HepG2 (cell line): ENCODE measurements around the gene IFI35. TPM values are rescaled to one million over a fixed set of nuclear protein-coding genes. Genes with fewer than 3 reads are reported as not detected.

Experiments
- AHR ChIP-seq: IDR thresholded peaks from 2 replicates; pipeline ENCODE4 v1.6.1; 2018; ENCODE audit warnings: missing genetic modification reagents, missing compliant biosample characterization
- ARNT2 ChIP-seq: sonication (generic); formaldehyde crosslinking; IDR thresholded peaks from 2 replicates; pipeline ENCODE4 v1.8.0; 2022; ENCODE audit warnings: mild to moderate bottlenecking, low read depth, missing genetic modification reagents, moderate library complexity
- BORCS8-MEF2B ChIP-seq: sonication (generic); formaldehyde crosslinking; IDR thresholded peaks from 2 replicates; pipeline ENCODE4 v1.8.0; 2022; ENCODE audit warnings: mild to moderate bottlenecking, missing genetic modification reagents
- GZF1 ChIP-seq: sonication (generic); formaldehyde crosslinking; IDR thresholded peaks from 2 replicates; pipeline ENCODE4 v1.5.1; 2020; ENCODE audit warnings: mild to moderate bottlenecking, missing genetic modification reagents
- KIAA2018 ChIP-seq: sonication (generic); formaldehyde crosslinking; IDR thresholded peaks from 2 replicates; pipeline ENCODE4 v1.5.0; 2020; ENCODE audit warnings: mild to moderate bottlenecking, missing genetic modification reagents, borderline replicate concordance
- KLF13 ChIP-seq: sonication (generic); formaldehyde crosslinking; IDR thresholded peaks from 2 replicates; pipeline ENCODE4 v1.4.0; 2020; ENCODE audit warnings: mild to moderate bottlenecking, missing genetic modification reagents
- MATR3 ChIP-seq: sonication (generic); formaldehyde crosslinking; IDR thresholded peaks from 2 replicates; pipeline ENCODE4 v1.4.0; 2020; ENCODE audit warnings: missing genetic modification reagents
- NFE2L2 ChIP-seq: fragments of 150-350 bp; IDR thresholded peaks from 2 replicates; pipeline ENCODE4 v1.6.1; 2014; ENCODE audit warnings: low read length
- PHF21A ChIP-seq: sonication (generic); formaldehyde crosslinking; IDR thresholded peaks from 2 replicates; pipeline ENCODE4 v1.5.0; 2020; ENCODE audit warnings: mild to moderate bottlenecking, missing genetic modification reagents
- RBAK ChIP-seq: sonication (generic); formaldehyde crosslinking; IDR thresholded peaks from 2 replicates; pipeline ENCODE4 v1.5.1; 2020; ENCODE audit warnings: mild to moderate bottlenecking, missing genetic modification reagents
- RCOR2 ChIP-seq: IDR thresholded peaks from 2 replicates; pipeline ENCODE4 v1.6.1; 2016; ENCODE audit warnings: missing biosample characterization, missing genetic modification reagents
- STAT5B ChIP-seq: sonication (generic); formaldehyde crosslinking; IDR thresholded peaks from 2 replicates; pipeline ENCODE4 v1.4.0; 2020; ENCODE audit warnings: missing genetic modification reagents
- ZNF460 ChIP-seq: sonication (generic); formaldehyde crosslinking; IDR thresholded peaks from 2 replicates; pipeline ENCODE4 v1.5.1; 2020; ENCODE audit warnings: missing genetic modification reagents, mild to moderate bottlenecking, borderline replicate concordance
- ZNF513 ChIP-seq: sonication (generic); formaldehyde crosslinking; conservative IDR thresholded peaks from 2 replicates; pipeline ENCODE4 v1.5.0; 2020; ENCODE audit warnings: missing genetic modification reagents
- ZNF574 ChIP-seq: sonication (generic); formaldehyde crosslinking; IDR thresholded peaks from 2 replicates; pipeline ENCODE4 v1.4.0; 2020; ENCODE audit warnings: missing genetic modification reagents
- ZNF841 ChIP-seq: sonication (generic); formaldehyde crosslinking; IDR thresholded peaks from 2 replicates; pipeline ENCODE4 v1.8.1; 2023; ENCODE audit warnings: missing genetic modification reagents, borderline replicate concordance
- ZSCAN22 ChIP-seq: sonication (generic); formaldehyde crosslinking; IDR thresholded peaks from 2 replicates; pipeline ENCODE4 v1.4.0; 2020; ENCODE audit warnings: mild to moderate bottlenecking, missing genetic modification reagents
- ZSCAN25 ChIP-seq: sonication (generic); formaldehyde crosslinking; IDR thresholded peaks from 2 replicates; pipeline ENCODE4 v1.8.0; 2022; ENCODE audit warnings: mild to moderate bottlenecking, missing genetic modification reagents
- polyA plus RNA-seq, 8 experiments: library from polyadenylated mRNA; depleted of rRNA in 3 of 8; stranded (reverse) in 7 of 8; unstranded in 1 of 8; fragments of >200 nt; fragmentation: Illumina TruSeq in 4 of 8; extraction: Trizol in 4 of 8; gene quantifications; 2 replicates each; pipeline versions ENCODE4 v1.2.1 to v1.2.3, GENCODE V29; 2011 to 2016; ENCODE audit warnings: low read depth in 4 of 8, missing spikeins in 1 of 8, mixed read lengths in 1 of 8; ENCODE audit not compliant: insufficient read depth in 1 of 8
- total RNA-seq, 5 experiments: library from RNA; depleted of rRNA; stranded (reverse); fragments of >200 nt; fragmentation: Illumina TruSeq; extraction: Trizol; gene quantifications; 2 replicates each; pipeline ENCODE4 v1.2.3, GENCODE V29; 2016; ENCODE audit warnings: low read depth in 1 of 5

The IFI35 gene
- total and polyA plus RNA-seq, 2 of the 13 experiments (the other 11 are each of a cell fraction or from before 2014, with no cell fraction given) = 28.9 to 38.1 TPM

GRCh38 chr17:43010667-43011308 lies 4.2 kb downstream of the IFI35 start (continued):
- TF ChIP-seq ZNF574 (CRISPR knock-in tag) (peak; percentile 17; the same call in 1 of the 2 replicates), ARNT2 (CRISPR knock-in tag) (no peak), PHF21A (CRISPR knock-in tag) (peak; percentile 93), ZNF513 (CRISPR knock-in tag) (no peak), AHR (CRISPR knock-in tag) (no peak), ZSCAN25 (CRISPR knock-in tag) (peak; percentile 41; the same call in 1 of the 2 replicates), ZNF460 (CRISPR knock-in tag) (no peak; the same call in 1 of the 2 replicates), MATR3 (CRISPR knock-in tag) (no peak), RBAK (CRISPR knock-in tag) (no peak), GZF1 (CRISPR knock-in tag) (no peak), ZNF841 (no peak), NFE2L2 (no peak), KLF13 (CRISPR knock-in tag) (no peak), RCOR2 (CRISPR knock-in tag) (peak; percentile 61; the same call in 1 of the 2 replicates), KIAA2018 (CRISPR knock-in tag) (no peak), BORCS8-MEF2B (no peak), ZSCAN22 (no peak), STAT5B (CRISPR knock-in tag) (no peak)
